ENCODE results near the gene ERBB2. TPM values are rescaled to one million over a fixed set of nuclear protein-coding genes. Genes with fewer than 3 reads are reported as not detected.

ERBB2 gene
- total and polyA plus RNA-seq, 2 of the 13 experiments (the other 11 are each of a cell fraction or from before 2014, with no cell fraction given), result 57.7 to 64.1 TPM

DNA sequence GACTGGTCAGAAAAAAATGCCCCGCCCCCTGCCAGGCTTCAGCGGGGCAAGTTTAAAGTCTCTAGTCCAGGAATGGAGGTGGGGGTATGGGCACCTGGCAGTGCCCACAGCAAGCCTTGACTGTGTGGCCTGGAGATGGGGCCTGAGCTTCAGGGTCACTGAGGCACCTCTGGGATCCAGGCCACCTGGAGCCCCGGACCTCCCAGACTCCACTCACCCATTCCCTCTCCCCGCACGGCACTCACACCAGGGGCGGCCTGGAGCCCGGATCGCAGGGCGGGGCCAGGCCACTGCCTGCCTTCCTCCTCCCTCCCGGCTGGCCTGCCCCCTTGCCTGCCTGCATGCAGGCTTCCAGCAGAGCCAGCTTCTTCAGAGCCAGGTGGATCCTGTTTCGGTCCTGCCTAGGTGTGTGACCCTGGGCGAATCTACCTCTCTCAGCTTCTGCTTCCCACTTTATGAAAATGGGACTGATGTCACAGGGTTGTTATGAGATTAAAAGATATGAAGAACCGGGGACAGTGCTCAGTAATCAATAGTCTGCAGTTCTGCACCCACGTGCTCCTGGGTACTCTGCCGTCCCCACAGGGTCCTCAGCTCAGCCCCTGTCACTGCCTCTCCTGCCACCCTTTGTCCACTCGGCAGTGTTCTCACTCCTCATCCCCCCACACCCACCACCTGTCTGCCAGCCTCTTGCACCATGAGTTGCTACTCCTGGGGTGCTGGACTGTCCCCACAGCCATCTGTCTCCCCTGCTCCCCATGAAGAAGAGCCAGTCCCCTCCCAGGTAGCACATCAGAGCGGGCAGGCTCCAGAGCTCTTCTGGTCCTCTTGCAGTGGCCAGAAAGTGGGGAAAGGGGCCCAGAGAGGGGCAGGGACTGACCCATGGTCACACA is 35.9 kb upstream of the ERBB2 start (continued):
- TF ChIP-seq ATF7 (IDR thresholded peaks at IDR 0.05) (no peak), ATF7 (CRISPR knock-in tag; IDR thresholded peaks at IDR 0.05) (peak; percentile 45; the same call in 1 of the 2 replicates), NFE2L1 (CRISPR knock-in tag; IDR thresholded peaks at IDR 0.05; ENCODE audit: borderline replicate concordance) (peak; percentile 27; the same call in 1 of the 2 replicates), SIN3A (IDR thresholded peaks at IDR 0.05; ENCODE audit: borderline replicate concordance, low read depth, low read length) (peak; percentile 31; the same call in 1 of the 2 replicates), ZNF292 (CRISPR knock-in tag; IDR thresholded peaks at IDR 0.05; ENCODE audit: borderline replicate concordance, low read depth) (peak; percentile 78), ZNF326 (CRISPR knock-in tag; IDR thresholded peaks at IDR 0.05; ENCODE audit: borderline replicate concordance) (no peak), ZMYM3 (CRISPR knock-in tag; IDR thresholded peaks at IDR 0.05) (peak; percentile 47), RXRB (CRISPR knock-in tag; IDR thresholded peaks at IDR 0.05; ENCODE audit: borderline replicate concordance) (0 out of 2 replicates have a peak, but pooled peaks have one; percentile 31), RXRA (CRISPR knock-in tag; IDR thresholded peaks at IDR 0.05) (0 out of 2 replicates have a peak, but pooled peaks have one; percentile 37), ZFX (CRISPR knock-in tag; IDR thresholded peaks at IDR 0.05; ENCODE audit: low read depth) (peak; percentile 46; the same call in 1 of the 2 replicates), KDM2A (CRISPR knock-in tag; IDR thresholded peaks at IDR 0.05; ENCODE audit: borderline replicate concordance, low read depth) (peak; percentile 3; the same call in 1 of the 2 replicates), ZNF282 (IDR thresholded peaks at IDR 0.05; ENCODE audit: partially characterized antibody) (no peak), ZNF33B (CRISPR knock-in tag; IDR thresholded peaks at IDR 0.05) (no peak), ZBTB7B (CRISPR knock-in tag; IDR thresholded peaks at IDR 0.05) (0 out of 2 replicates have a peak, but pooled peaks have one; percentile 40), REPIN1 (CRISPR knock-in tag; IDR thresholded peaks at IDR 0.05; ENCODE audit: borderline replicate concordance, low read depth) (0 out of 2 replicates have a peak, but pooled peaks have one; percentile 65), ZNF335 (CRISPR knock-in tag; IDR thresholded peaks at IDR 0.05) (peak; percentile 37; the same call in 1 of the 2 replicates), ZSCAN22 (CRISPR knock-in tag; IDR thresholded peaks at IDR 0.05) (peak; percentile 17; the same call in 1 of the 2 replicates), PCBP1 (IDR thresholded peaks at IDR 0.05; ENCODE audit: borderline replicate concordance, low read depth, low read length) (0 out of 2 replicates have a peak, but pooled peaks have one; percentile 37), ZC3H13 (CRISPR knock-in tag; IDR thresholded peaks at IDR 0.05) (0 out of 2 replicates have a peak, but pooled peaks have one; percentile 10)
- TF ChIP-seq, protein P1, sequence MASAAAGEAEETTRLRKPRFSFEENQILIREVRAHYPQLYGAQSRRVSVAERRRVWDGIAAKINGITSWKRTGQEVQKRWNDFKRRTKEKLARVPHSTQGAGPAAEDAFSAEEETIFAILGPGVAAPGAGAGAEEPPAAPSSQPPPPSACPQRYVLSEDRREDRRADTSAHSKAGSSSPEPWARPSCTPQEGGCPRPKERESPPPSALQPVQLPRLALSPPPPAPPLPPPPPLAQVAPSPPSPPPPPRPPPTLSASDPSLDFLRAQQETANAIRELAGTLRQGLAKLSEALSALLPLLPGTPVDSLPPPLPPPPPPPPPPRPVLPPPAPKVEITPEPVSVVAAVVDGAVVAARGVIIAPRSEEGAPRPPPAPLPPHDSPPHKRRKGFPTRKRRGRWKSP (CRISPR knock-in tag; IDR thresholded peaks at IDR 0.05), result no peak
- TF ChIP-seq, protein P2, sequence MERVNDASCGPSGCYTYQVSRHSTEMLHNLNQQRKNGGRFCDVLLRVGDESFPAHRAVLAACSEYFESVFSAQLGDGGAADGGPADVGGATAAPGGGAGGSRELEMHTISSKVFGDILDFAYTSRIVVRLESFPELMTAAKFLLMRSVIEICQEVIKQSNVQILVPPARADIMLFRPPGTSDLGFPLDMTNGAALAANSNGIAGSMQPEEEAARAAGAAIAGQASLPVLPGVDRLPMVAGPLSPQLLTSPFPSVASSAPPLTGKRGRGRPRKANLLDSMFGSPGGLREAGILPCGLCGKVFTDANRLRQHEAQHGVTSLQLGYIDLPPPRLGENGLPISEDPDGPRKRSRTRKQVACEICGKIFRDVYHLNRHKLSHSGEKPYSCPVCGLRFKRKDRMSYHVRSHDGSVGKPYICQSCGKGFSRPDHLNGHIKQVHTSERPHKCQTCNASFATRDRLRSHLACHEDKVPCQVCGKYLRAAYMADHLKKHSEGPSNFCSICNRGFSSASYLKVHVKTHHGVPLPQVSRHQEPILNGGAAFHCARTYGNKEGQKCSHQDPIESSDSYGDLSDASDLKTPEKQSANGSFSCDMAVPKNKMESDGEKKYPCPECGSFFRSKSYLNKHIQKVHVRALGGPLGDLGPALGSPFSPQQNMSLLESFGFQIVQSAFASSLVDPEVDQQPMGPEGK (CRISPR knock-in tag; IDR thresholded peaks at IDR 0.05), result peak; percentile 82
- TF ChIP-seq, protein P3, sequence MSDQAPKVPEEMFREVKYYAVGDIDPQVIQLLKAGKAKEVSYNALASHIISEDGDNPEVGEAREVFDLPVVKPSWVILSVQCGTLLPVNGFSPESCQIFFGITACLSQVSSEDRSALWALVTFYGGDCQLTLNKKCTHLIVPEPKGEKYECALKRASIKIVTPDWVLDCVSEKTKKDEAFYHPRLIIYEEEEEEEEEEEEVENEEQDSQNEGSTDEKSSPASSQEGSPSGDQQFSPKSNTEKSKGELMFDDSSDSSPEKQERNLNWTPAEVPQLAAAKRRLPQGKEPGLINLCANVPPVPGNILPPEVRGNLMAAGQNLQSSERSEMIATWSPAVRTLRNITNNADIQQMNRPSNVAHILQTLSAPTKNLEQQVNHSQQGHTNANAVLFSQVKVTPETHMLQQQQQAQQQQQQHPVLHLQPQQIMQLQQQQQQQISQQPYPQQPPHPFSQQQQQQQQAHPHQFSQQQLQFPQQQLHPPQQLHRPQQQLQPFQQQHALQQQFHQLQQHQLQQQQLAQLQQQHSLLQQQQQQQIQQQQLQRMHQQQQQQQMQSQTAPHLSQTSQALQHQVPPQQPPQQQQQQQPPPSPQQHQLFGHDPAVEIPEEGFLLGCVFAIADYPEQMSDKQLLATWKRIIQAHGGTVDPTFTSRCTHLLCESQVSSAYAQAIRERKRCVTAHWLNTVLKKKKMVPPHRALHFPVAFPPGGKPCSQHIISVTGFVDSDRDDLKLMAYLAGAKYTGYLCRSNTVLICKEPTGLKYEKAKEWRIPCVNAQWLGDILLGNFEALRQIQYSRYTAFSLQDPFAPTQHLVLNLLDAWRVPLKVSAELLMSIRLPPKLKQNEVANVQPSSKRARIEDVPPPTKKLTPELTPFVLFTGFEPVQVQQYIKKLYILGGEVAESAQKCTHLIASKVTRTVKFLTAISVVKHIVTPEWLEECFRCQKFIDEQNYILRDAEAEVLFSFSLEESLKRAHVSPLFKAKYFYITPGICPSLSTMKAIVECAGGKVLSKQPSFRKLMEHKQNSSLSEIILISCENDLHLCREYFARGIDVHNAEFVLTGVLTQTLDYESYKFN (CRISPR knock-in tag; conservative IDR thresholded peaks at IDR 0.05), result 0 out of 2 replicates have a peak, but pooled peaks have one; percentile 17
